ENCODE measurements around the gene GART.

GART gene

DNA sequence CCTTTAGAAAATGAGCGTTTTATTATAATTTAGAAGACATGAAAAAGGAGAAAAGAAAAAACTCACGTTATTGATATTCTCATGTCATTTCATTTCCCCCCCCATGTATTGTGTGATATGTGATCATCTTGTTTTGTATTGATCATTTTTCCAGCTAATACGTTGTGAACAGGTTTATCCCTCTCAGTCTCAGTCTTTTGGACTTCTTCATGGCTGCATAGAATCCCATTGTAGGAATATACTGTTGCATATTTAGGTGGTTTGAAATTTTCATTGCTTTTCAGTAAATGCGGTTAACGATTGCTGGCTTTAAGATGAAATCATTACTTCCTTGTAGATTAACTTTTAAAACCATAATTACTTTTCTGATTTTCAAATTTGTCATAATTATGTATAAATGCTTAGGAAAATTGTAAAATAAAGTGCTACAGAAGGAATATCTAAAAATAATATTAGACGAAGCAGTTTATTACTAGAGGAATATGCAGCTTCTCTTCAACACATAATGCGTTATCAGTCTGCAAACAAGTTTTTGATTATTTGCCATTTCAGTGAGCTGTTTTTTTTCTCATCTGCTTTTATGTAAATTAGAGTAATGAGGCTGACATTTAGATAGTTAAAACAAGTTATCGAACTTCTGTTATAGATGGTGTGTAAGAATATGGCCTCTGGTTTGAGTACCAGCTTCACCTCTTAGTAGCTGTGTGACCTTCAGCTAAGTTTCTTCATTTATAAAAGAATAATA is 2.7 kb upstream of the GART start:
- TF ChIP-seq, protein P1, sequence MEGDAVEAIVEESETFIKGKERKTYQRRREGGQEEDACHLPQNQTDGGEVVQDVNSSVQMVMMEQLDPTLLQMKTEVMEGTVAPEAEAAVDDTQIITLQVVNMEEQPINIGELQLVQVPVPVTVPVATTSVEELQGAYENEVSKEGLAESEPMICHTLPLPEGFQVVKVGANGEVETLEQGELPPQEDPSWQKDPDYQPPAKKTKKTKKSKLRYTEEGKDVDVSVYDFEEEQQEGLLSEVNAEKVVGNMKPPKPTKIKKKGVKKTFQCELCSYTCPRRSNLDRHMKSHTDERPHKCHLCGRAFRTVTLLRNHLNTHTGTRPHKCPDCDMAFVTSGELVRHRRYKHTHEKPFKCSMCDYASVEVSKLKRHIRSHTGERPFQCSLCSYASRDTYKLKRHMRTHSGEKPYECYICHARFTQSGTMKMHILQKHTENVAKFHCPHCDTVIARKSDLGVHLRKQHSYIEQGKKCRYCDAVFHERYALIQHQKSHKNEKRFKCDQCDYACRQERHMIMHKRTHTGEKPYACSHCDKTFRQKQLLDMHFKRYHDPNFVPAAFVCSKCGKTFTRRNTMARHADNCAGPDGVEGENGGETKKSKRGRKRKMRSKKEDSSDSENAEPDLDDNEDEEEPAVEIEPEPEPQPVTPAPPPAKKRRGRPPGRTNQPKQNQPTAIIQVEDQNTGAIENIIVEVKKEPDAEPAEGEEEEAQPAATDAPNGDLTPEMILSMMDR (IDR thresholded peaks at IDR 0.05; ENCODE audit: insufficient read depth, low read length, missing control alignments): no peak
- POLR2A ChIA-PET: interaction anchor here (0.7 kb wide), 1 partner anchor 10 kb away, joined by 3 read pairs; no protein-coding TSS in a partner anchor
- no peak for DNase-seq (ENCODE audit: low read depth, low spot score)
- CTCF ChIA-PET: interaction anchor here (3.4 kb wide), 1 partner anchor 61 kb away, joined by 11 read pairs; no protein-coding TSS in a partner anchor
- peak overlapping the region; percentile 88 for H3K4me3 ChIP-seq (ENCODE audit: low read depth, low read length)

DNA sequence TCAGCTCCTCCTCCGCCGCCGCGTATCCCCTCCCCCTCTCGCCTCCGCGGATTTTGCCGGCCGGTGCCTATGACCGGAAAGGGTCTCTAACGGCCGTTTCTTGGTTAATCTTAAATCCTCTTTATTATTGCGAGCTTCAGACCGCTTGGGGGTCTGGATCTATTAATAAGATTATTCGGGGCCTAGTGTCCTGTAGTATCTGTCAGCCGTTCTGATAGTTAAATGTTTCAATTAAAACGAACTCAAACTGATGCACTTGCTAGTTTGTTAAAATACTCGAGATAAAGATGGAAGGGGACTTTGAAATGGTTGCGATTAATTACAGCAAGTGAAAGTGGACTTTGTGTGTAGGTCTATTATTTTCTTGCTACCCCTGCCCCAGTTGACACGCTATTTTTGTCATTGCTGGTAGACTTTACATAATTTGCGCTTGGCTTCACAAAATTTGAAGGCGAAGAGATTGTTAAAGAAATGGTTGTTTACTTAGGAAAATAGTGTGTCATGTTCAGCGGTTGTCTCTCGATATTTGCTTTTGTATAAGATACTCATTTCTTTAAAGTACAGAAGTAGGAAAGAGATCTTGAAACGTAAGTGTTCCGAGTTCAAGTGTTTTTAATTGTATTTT is 1.7 kb upstream of the GART start:
- peak overlapping the region; percentile 88 for H3K4me3 ChIP-seq (ENCODE audit: low read depth, low read length)
- CTCF ChIA-PET: interaction anchor here (3.4 kb wide), 1 partner anchor 62 kb away, joined by 11 read pairs; no protein-coding TSS in a partner anchor
- POLR2A ChIA-PET: interaction anchor here (0.9 to 1.0 kb wide), 2 partner anchors 45 to 64 kb away, joined by 4 read pairs; partner anchors contain the start of genes DONSON and TMEM50B
- TF ChIP-seq, protein P1 (IDR thresholded peaks at IDR 0.05; ENCODE audit: insufficient read depth, low read length, missing control alignments): no peak
- DNase-seq (ENCODE audit: low read depth, low spot score): no peak

GRCh38 chr21:33542640-33543504 is 955 bp upstream of the GART start, which contains the start of gene SON:
SON (plus strand) TSS chr21:33543038; CDS start chr21:33543093, 55 bp downstream.
- ChIA-PET POLR2A (interaction anchor here (0.9 to 1.0 kb wide), 2 partner anchors 46 to 63 kb away, joined by 4 read pairs; partner anchors contain the start of genes DONSON and TMEM50B), CTCF (no interaction called here)
- peak within 1 kb of the TSS; percentile 88 for H3K4me3 ChIP-seq (ENCODE audit: low read depth, low read length)
- TF ChIP-seq, protein P1 (IDR thresholded peaks at IDR 0.05; ENCODE audit: insufficient read depth, low read length, missing control alignments): no peak
- DNase-seq (ENCODE audit: low read depth, low spot score): peak; percentile 95

DNA sequence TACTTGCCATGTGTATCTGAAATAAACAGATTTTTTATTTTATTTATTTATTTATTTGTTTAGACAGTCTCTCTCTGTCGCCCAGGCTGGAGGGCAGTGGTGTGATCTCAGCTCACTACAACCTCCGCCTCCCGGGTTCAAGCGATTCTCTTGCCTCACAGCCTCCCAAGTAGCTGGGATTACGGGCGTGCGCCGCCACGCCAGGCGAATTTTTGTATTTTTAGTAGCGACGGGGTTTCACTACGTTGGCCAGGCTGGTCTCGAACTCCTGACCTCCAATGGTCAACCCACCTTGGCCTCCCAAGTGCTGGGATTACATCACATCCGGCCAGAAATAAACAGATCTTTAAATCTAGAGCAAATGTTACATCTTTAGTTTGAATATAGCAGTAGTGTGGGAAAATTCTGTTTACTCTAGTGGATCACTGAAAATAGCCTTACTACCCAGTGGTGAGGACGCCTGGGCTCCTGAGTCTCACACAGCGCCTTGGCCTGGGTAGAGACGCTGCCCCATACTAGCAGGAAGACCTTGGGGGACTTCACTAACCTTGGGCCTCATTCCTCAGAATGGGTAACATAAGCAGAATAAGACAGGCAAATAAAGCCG is 709 bp downstream of the GART start:
- ChIA-PET POLR2A (interaction anchor here (0.6 kb wide), 1 partner anchor 23 kb away, joined by 3 read pairs; no protein-coding TSS in a partner anchor), CTCF (interaction anchor here (1.1 kb wide), 1 partner anchor 14 kb away, joined by 3 read pairs; no protein-coding TSS in a partner anchor)
- DNase-seq (ENCODE audit: low read depth, low spot score): no peak
- H3K4me3 ChIP-seq (ENCODE audit: low read depth, low read length): peak overlapping the region; percentile 87
- TF ChIP-seq, protein P1 (IDR thresholded peaks at IDR 0.05; ENCODE audit: insufficient read depth, low read length, missing control alignments): no peak

- ChIA-PET POLR2A (interaction anchor here (0.6 kb wide), 1 partner anchor 22 kb away, joined by 3 read pairs; no protein-coding TSS in a partner anchor), CTCF (no interaction called here)
- no peak overlapping the region for H3K4me3 ChIP-seq (ENCODE audit: low read depth, low read length)
Measured at GRCh38 chr21:33540711-33541104, 1.2 kb downstream of the GART start.

More at GRCh38 chr21:33540711-33541104, 1.2 kb downstream of the GART start:
- TF ChIP-seq, protein P1 (IDR thresholded peaks at IDR 0.05; ENCODE audit: insufficient read depth, low read length, missing control alignments): no peak
- no peak for DNase-seq (ENCODE audit: low read depth, low spot score)
